K562 (cell line): ENCODE results near the gene ECI1. TPM values are rescaled to one million over a fixed set of nuclear protein-coding genes. Genes with fewer than 3 reads are reported as not detected.

Source experiments
- CEBPB ChIP-seq: fragments of 450-650 bp; IDR thresholded peaks from 2 replicates; pipeline ENCODE4 v1.6.1; 2016; ENCODE audit warnings: missing genetic modification characterization, missing compliant biosample characterization
- CHD1 ChIP-seq: fragments of 200-600 bp; sonication (generic); IDR thresholded peaks from one replicate; pipeline ENCODE4 v1.6.1; 2012; ENCODE audit warnings: mild to moderate bottlenecking, moderate library complexity, low read length, inconsistent platforms
- CREB3 ChIP-seq: fragments of 450-650 bp; conservative IDR thresholded peaks from 2 replicates; pipeline ENCODE4 v1.6.1; 2016; ENCODE audit warnings: missing genetic modification characterization, low read depth, mild to moderate bottlenecking, missing compliant biosample characterization, moderate library complexity
- CTBP1 ChIP-seq: fragments of 450-650 bp; IDR thresholded peaks from 2 replicates; pipeline ENCODE4 v1.6.1; 2016; ENCODE audit warnings: borderline replicate concordance
- EGR1 ChIP-seq: fragments of 450-650 bp; conservative IDR thresholded peaks from 2 replicates; pipeline ENCODE4 v1.6.1; 2017; ENCODE audit warnings: mild to moderate bottlenecking
- KAT7 ChIP-seq: sonication (generic); formaldehyde crosslinking; IDR thresholded peaks from 2 replicates; pipeline ENCODE4 v1.8.0; 2022; ENCODE audit warnings: missing genetic modification reagents, mild to moderate bottlenecking, borderline replicate concordance
- MAX ChIP-seq: sonication (generic); formaldehyde crosslinking; IDR thresholded peaks from 2 replicates; pipeline ENCODE4 v1.9.0; 2022; ENCODE audit warnings: mild to moderate bottlenecking, missing genetic modification reagents
- MED1 ChIP-seq: sonication (generic); formaldehyde crosslinking; IDR thresholded peaks from 2 replicates; pipeline ENCODE4 v1.8.1; 2023; ENCODE audit warnings: missing genetic modification reagents, borderline replicate concordance
- MTA3 ChIP-seq: fragments of 450-650 bp; formaldehyde crosslinking; IDR thresholded peaks from 2 replicates; pipeline ENCODE4 v1.6.1; 2017; ENCODE audit warnings: mild to moderate bottlenecking, borderline replicate concordance
- NCOR1 ChIP-seq: fragments of 450-650 bp; IDR thresholded peaks from 2 replicates; pipeline ENCODE4 v1.6.1; 2016; ENCODE audit warnings: mild to moderate bottlenecking, moderate library complexity
- PHF21A ChIP-seq: fragments of 450-650 bp; IDR thresholded peaks from 2 replicates; pipeline ENCODE4 v1.6.1; 2017; ENCODE audit warnings: low read depth, borderline replicate concordance
- PKNOX1 ChIP-seq: fragments of 450-650 bp; IDR thresholded peaks from 2 replicates; pipeline ENCODE4 v1.6.1; 2016
- PML ChIP-seq: IDR thresholded peaks from 2 replicates; pipeline ENCODE4 v1.6.1; 2012; ENCODE audit warnings: low read length, inconsistent platforms
- RBFOX2 ChIP-seq: fragments of 200-400 bp; formaldehyde crosslinking; IDR thresholded peaks from 2 replicates; pipeline ENCODE4 v1.6.1; 2017; ENCODE audit warnings: low read depth, mild to moderate bottlenecking, low read length, moderate library complexity
- SMAD4 ChIP-seq: fragments of 250-450 bp; sonication (Bioruptor Pico); conservative IDR thresholded peaks from 2 replicates; pipeline ENCODE4 v1.8.0; 2021; ENCODE audit warnings: inconsistent platforms, mild to moderate bottlenecking, moderate library complexity
- SREBF2 ChIP-seq: sonication (generic); formaldehyde crosslinking; IDR thresholded peaks from 2 replicates; pipeline ENCODE4 v1.4.0; 2020; ENCODE audit warnings: mild to moderate bottlenecking, missing genetic modification reagents
- TBL1XR1 ChIP-seq, 2 experiments: IDR thresholded peaks; 2 replicates each; pipeline ENCODE4 v1.6.1; 2012; ENCODE audit warnings: improper control_type of control experiment in 2 of 2, low read length in 2 of 2, mild to moderate bottlenecking in 1 of 2
- THAP12 ChIP-seq: fragments of 250-450 bp; sonication (Bioruptor Pico); IDR thresholded peaks from 2 replicates; pipeline ENCODE4 v1.9.0; 2021; ENCODE audit warnings: mild to moderate bottlenecking, inconsistent platforms
- TSC22D4 ChIP-seq: fragments of 450-650 bp; IDR thresholded peaks from 2 replicates; pipeline ENCODE4 v1.6.1; 2016; ENCODE audit warnings: missing genetic modification characterization, missing biosample characterization, control low read depth
- ZNF280A ChIP-seq: fragments of 450-650 bp; IDR thresholded peaks from 2 replicates; pipeline ENCODE4 v1.6.1; 2018; ENCODE audit warnings: mild to moderate bottlenecking, low read depth; ENCODE audit not compliant: partially characterized antibody
- ZNF717 ChIP-seq: fragments of 250-450 bp; sonication (Bioruptor Pico); IDR thresholded peaks from 2 replicates; pipeline ENCODE4 v1.5.0; 2021
- polyA plus RNA-seq, 8 experiments: library from polyadenylated mRNA; depleted of rRNA in 4 of 8; stranded (reverse) in 5 of 8; unstranded in 3 of 8; fragments of >200 nt; fragmentation: Nextera tagmentation in 2 of 8; fragmentation: Illumina TruSeq in 1 of 8; extraction: Ambion mirVana in 2 of 8; extraction: Trizol in 1 of 8; gene quantifications; 2 replicates each; pipeline versions ENCODE4 v1.2.1 to v1.2.3, GENCODE V29; 2011 to 2014; ENCODE audit warnings: inconsistent platforms in 1 of 8, missing spikeins in 1 of 8
- total RNA-seq, 7 experiments: library from RNA; depleted of rRNA in 6 of 7; stranded (reverse); fragments of >200 nt in 6 of 7; fragmentation: Illumina TruSeq in 2 of 7; extraction: Trizol in 2 of 7; gene quantifications; 2 replicates each; pipeline versions ENCODE4 v1.2.1 to v1.2.3, GENCODE V29; 2011 to 2021; ENCODE audit warnings: low replicate concordance in 1 of 7

ECI1 gene
- total and polyA plus RNA-seq, 9 of the 15 experiments (the other 6 are each of a cell fraction or from before 2014, with no cell fraction given): 4.7 to 189 (median 54.0) TPM

GRCh38 chr16:2210386-2211365 lies 40.7 kb downstream of the ECI1 start, which contains the start of gene BRICD5 (continued):
- TF ChIP-seq ZNF280A (no peak), MTA3 (0 out of 2 replicates have a peak, but pooled peaks have one; percentile 21), EGR1 (0 out of 2 replicates have a peak, but pooled peaks have one; percentile 33), KAT7 (CRISPR knock-in tag) (0 out of 2 replicates have a peak, but pooled peaks have one; percentile 52), SMAD4 (CRISPR knock-in tag) (0 out of 2 replicates have a peak, but pooled peaks have one; percentile 69), CTBP1 (no peak; the same call in 1 of the 2 replicates), THAP12 (CRISPR knock-in tag) (no peak), MED1 (CRISPR knock-in tag) (no peak), PHF21A (0 out of 2 replicates have a peak, but pooled peaks have one; percentile 48), CEBPB (tag) (no peak), CHD1 (no peak), TBL1XR1 (IDR thresholded peaks at IDR 0.05; ENCODE audit: low read length in 2 of 2) (0 out of 4 replicates have a peak, but pooled peaks of 1 of the 2 experiments have one; percentile 11), SREBF2 (no peak), RBFOX2 (peak; percentile 55), PML (peak; percentile 3; the same call in 1 of the 2 replicates), TSC22D4 (no peak), NCOR1 (peak; percentile 53), MAX (CRISPR knock-in tag) (peak; percentile 47), CREB3 (tag) (no peak), PKNOX1 (peak; percentile 57), ZNF717 (CRISPR knock-in tag) (no peak)
